NOMO-1 treated with DMSO at 0.1 percent for 48 hours (cell line): ENCODE measurements around the gene SCP2.
"Not testable (repeated sequence)": the region's sequence is repeated elsewhere in the genome, so short reads cannot be mapped to it uniquely, and the experiment has no call there.

ENCODE experiments used
- DNase-seq: peaks from one replicate; lab custom pipeline; 2025; ENCODE audit not compliant: unreplicated experiment; lab: John Stamatoyannopoulos, UW

SCP2 gene

DNA sequence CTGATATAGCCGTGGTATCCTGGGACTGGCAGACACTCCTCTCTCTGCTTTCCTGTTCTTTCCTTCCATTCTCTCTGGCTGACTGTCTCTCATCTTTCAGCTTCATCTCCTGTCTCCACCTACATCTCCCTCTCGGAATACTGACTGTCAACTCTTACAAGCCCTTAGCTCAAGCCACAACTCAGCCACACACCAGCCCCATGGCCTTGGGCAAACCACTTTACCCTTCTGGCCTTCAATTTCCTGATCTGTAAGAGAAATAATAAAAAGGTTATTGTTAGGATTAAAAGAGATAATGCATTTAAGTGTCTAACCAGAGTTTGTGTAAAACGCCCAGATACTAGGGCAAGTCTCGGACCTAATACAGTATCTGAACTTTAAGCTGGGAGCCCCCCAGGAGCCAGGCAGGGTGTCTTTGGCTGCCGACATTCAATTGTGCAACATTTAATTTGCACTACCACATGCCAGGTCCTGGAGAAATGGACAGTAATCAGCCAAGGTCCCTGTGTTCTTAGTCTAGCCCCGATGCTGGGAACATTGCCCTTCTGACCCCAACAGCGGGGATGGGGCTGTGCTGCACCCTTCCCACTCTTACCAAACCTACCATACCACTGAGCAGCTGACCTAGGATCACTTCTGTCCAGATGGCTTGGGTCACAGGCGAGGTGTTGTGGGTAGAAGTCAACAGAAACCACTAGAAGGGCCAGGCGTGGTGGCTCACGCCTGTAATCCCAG, 10.7 kb upstream of the SCP2 start:
- no peak for DNase-seq

- no peak for DNase-seq
Measured at GRCh38 chr1:52917156-52917555, 9.9 kb upstream of the SCP2 start.

DNA sequence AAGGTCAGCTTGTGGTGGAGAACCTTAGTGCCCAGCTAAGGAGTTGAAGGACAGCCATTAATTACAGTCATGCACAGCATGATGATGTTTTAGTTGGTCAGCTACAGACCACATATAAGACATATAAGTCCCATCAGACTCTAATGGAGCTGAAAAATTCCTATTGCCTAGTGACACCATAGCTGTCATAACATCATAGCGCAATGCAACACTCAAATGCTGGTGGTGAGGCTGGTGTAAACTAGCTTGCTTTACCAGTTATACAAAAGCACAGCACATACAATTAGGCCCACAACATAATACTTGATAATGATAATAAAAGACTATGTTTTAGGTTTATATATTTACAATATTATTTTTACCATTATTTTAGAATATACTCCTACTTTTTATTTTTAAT, 9.5 kb upstream of the SCP2 start:
- DNase-seq, result no peak

DNA sequence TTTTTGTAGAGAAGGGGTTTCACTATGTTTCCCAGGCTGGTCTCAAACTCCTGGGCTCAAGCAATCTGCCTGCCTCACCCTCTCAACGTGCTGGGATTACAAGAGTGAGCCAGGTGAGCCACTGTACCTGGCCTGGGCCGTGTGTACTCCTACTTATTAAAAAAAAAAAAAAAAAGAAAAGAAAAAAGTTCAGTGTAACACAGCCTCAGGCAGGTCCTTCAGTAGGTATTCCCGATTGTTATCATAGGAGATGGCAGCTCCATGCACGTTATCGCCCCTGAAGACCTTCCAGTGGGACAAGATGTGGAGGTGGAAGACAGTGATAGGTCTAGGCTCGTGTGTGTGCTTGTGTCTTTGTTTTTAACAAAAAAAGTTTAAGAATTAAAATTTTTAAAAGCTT, 8.9 kb upstream of the SCP2 start:
- DNase-seq, result no peak

GRCh38 chr1:52919051-52919722, 7.9 kb upstream of the SCP2 start:
- DNase-seq, result no peak

DNA sequence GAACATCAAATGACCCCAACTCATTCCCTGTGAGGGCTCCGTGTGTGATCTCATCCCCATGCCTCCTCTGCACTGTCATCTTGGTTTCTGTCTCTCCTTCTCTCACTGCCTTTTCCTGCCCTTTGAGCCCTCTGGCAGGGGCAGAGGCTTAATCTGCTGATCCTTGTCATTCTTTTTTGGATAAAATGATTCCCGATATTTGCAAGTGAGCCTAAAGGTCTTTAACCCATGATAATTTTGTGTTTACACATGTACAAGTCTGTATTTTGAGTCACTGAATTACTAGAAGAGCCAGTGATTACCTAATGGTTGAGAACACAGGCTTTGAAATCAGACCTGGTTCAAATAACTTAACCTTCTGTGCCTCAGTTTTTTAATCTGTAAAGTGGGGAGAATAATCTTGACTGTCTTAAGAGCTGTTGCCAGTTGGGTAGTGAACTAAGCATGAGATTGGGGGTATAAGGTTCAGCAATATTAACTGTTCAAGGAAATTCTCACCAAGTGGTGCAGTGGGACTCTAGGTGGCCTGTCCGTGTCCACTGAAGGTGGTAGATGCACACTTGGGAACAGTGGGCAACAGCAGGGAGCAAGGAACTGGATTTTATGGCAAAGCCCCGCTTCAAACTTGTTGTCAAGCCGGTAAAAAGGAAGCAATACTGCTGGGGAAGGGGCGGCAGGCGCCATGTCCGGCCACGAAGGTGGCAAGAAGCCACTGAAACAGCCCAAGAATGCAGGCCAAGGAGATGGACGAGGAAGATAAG, 7.2 kb upstream of the SCP2 start:
- DNase-seq, result no peak

GRCh38 chr1:52920791-52921291, 6.2 kb upstream of the SCP2 start:
- DNase-seq, result no peak

DNA sequence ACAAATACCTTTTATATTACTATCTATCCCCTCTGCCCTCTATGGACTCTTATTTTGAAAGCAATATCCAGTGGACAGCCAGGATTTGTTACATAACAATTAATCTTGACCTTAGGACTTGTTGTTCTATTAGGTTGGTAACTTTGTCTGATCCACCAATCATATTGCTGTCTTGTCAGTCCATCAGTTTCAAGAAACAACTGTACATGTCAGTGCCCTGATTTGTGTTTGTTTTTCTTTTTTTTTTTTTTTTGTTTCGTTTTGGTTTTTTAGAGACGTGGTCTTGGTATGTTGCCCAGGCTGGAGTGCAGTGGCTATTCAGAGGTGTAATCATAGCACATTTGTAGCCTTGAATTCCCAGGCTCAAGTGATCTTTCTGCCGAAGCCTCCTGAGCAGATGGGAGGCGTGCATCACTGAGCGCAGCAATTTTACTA, 1.5 kb upstream of the SCP2 start:
- DNase-seq, result no peak

GRCh38 chr1:52926864-52927211, 238 bp upstream of the SCP2 start:
- no peak for DNase-seq

DNA sequence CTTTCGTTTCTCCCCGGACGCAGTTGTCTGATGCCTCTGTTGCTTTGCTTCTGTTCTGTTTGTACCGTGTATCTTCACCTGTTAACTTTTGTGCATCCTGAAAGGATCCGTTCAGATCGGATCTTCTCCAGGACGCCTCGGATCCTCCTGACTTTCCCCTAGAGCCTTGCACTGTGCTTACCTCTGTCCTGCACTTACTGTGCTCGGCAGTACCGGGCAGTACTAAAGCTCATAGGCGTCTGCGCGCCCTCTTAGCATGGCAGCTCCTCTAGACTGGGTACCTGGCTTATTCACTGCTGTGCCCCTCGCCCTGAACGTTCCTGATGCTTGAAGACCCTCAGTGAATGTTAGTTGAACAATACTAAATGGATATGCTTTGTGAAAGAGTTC, 934 bp downstream of the SCP2 start:
- DNase-seq, result no peak

DNA sequence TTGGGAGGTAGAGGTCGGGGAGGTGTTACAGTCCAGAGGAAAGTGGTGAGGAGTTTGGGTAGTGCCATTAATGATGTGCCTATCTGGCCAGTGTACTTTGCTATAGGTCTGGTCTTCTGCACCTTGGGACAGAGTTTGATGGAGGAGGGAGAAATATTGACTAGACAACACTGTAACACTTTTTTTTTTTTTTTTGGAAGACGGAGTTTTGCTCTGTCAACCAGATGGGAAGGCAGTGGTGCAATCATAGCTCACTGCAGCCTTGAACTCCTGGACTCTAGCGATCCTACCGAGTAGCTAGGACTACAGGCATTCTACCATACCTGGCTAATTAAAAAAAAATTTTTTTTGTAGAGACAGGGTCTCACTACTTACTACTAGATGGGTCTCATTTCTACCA, 1.9 kb downstream of the SCP2 start:
- DNase-seq, result no peak

GRCh38 chr1:52937433-52938182, 10.5 kb downstream of the SCP2 start:
- DNase-seq, result no peak

DNA sequence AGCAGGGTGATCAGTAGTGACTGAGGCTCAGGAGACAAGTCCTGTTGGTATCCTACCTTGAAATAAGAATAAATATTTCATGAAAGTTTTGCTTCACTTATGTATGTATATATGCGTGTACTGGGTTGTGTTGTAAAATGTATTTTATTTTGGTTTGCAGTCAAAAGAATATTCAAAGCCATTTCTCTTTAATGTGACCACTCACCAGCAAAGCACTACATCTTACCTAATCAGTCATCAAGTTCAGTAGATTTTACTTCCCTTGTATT, 11.0 kb downstream of the SCP2 start:
- no peak for DNase-seq

DNA sequence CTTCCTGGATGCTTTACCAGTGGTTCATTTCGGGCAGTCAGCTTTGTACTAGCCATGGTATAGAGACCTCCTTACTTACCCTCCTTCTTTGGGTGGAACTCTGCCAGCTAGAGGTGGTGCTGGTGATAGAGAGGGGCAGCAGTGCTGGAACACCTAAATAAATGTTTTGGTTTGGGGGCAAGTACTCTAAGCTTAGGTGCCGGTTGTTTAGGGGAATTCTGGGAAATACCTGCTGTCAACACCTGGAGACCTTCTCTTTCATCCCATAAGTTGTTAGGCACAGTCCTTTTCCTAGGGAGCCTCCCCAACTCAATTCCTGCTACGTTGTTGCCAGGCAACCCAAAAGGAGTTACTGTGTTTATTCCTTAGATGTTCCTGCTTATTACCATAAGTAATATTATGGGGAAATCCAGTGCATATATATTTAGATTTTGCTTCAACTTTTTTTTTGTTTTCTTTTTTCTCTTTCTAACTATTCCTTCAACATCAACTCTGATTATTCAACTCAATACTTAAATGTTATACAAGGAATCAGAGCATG, 16.9 kb downstream of the SCP2 start:
- no peak for DNase-seq

DNA sequence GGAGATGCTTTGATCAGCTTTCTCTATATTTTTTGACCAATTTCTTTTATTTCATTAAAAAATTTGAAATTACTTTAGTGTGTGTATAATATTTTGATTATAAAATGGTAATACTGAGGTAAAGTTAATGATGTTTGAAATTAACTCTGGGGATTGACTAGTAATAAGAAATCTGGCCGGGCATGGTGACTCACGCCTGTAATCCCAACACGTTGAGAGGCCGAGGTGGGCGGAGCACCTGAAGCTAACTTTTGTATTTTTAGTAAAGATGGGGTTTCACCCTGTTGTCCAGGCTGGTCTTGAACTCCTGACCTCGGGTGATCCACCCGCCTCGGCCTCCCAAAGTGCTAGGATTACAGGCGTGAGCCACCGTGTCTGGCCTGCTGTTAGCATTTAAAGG, 17.5 kb downstream of the SCP2 start:
- DNase-seq, result no peak

GRCh38 chr1:52947490-52947889, 20.4 kb downstream of the SCP2 start:
- DNase-seq, result no peak

DNA sequence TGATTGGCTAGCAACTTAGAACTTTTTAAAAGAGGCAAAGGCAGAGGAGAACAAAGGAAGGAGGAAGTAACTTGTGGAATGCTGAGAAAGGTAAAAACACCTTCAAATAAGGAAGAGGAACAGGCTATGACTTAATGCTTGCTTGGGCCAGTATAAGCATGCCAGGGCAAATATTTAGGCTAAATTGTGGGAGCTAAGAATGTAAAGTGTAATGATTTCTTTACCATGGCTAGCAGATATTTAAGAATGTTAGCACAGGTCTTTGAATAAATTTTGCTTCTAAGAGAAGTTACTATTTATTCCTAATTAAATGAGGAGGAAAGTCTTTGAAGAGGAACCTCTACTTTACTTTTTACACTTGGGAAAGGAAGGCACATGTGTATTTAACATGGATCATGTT, 22.5 kb downstream of the SCP2 start:
- DNase-seq, result not testable (repeated sequence)

GRCh38 chr1:52952112-52952511, 25.0 kb downstream of the SCP2 start:
- no peak for DNase-seq

- no peak for DNase-seq
Measured at GRCh38 chr1:52955129-52955970, 28.3 kb downstream of the SCP2 start.

- no peak for DNase-seq
Measured at GRCh38 chr1:52963101-52963500, 36.0 kb downstream of the SCP2 start.
